SH-SY5Y (cell line): ENCODE results near the gene MTUS2.

Source experiments
- GATA2 ChIP-seq: IDR thresholded peaks from 2 replicates; pipeline ENCODE4 v1.6.1; 2011; ENCODE audit warnings: mild to moderate bottlenecking, low read depth, low read length
- GATA3 ChIP-seq: IDR thresholded peaks from 2 replicates; pipeline ENCODE4 v1.6.1; 2011; ENCODE audit warnings: low read depth, mild to moderate bottlenecking, low read length, moderate library complexity

GRCh38 chr13:29545988-29546387 lies 725.8 kb downstream of the MTUS2 start:
- no peak for TF ChIP-seq GATA2
- no peak for TF ChIP-seq GATA3
